B cell (primary cell): ENCODE results near the gene MPDU1.

Experiments
- CTCF ChIP-seq: fragments of 200-600 bp; IDR thresholded peaks from one replicate; pipeline ENCODE4 v1.8.0; 2022; ENCODE audit warnings: antibody characterized with exemption, mild to moderate bottlenecking
- EZH2 ChIP-seq: IDR thresholded peaks from 2 replicates; pipeline ENCODE4 v1.6.1; 2012; ENCODE audit warnings: borderline replicate concordance, low read depth, mild to moderate bottlenecking, moderate library complexity, low read length; ENCODE audit not compliant: insufficient read depth, poor library complexity, severe bottlenecking

GRCh38 chr17:7627250-7628121 lies 43.8 kb downstream of the MPDU1 start, which contains the start of gene SAT2:
- TF ChIP-seq CTCF (no peak), EZH2 (no peak)
